ENCODE data around the gene GPBP1L1.
A peak's percentile ranks its signal among the peaks of the same experiment; 100 is the strongest.
"Not testable (repeated sequence)": the region's sequence is repeated elsewhere in the genome, so short reads cannot be mapped to it uniquely, and the experiment has no call there.

GPBP1L1 gene

DNA sequence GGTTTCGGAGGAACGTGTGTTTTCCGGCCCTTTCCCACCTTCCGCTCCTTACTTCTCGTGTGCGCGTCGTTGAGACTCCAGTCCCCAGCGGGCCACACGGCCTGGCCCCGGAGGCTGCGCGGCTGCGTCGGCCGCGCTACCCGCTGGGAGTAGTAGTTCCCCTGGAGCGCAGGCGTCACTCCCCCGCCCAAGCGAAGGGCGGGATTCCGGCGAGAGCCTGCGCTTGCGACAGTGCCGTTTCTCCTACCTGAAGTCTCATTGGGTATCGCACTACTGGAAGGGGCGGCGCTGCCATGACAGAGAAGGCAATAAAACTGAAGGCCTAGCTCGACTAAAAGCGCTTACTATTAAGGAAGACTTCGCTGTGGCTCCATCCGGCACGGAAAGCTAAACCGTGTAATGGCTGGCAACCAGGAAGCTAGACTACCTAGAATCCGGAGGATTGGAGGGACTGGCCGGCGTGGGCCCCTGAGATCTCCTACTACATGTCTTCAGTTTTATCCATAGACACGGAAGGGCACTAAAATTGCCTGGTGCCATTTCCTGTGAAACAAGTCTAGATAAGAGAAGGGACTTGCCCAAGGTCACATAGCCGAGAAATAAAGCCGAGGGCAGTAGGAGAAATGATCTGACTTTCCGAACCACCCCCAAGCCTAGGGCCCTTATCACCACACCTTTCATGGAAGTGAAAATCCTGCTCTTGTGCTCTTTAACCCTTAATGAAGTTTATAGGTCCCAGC is 851 bp upstream of the GPBP1L1 start:
- no peaks in the 10 kb centered on the region for H3K9me3 Mint-ChIP-seq
- ATAC-seq (peak; percentile 92), DNase-seq (peak; percentile 97 to 98)
- no peaks in the 10 kb centered on the region for H3K27me3 Mint-ChIP-seq
- H3K27ac Mint-ChIP-seq, result peak overlapping the region; percentile 99 to 100
- peaks cover 53% of the 10 kb centered on the region for H3K4me1 Mint-ChIP-seq
- peak overlapping the region; percentile 97 to 99 for H3K4me3 Mint-ChIP-seq

DNA sequence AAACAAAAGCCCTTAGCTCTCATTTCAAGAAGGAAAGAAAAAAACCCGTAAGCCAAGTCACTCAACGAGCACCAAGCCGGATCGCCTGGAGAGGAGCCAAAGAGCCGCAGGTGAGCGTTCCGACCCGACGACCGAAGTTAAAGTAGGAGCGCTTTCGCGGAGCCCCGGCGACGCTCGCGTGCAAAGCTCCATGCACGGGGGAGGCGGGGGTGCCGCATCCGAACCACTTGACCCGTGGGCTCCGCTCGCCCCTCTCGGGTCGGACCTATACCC is 382 bp downstream of the GPBP1L1 start:
- DNase-seq, result peak in 1 of 2 donors; percentile 57
- no peaks in the 10 kb centered on the region for H3K9me3 Mint-ChIP-seq
- peaks cover 50% of the 10 kb centered on the region for H3K4me1 Mint-ChIP-seq
- H3K27me3 Mint-ChIP-seq, result no peaks in the 10 kb centered on the region
- H3K4me3 Mint-ChIP-seq, result peak overlapping the region; percentile 97 to 99
- H3K27ac Mint-ChIP-seq, result peak overlapping the region; percentile 99 to 100
- ATAC-seq, result no peak

DNA sequence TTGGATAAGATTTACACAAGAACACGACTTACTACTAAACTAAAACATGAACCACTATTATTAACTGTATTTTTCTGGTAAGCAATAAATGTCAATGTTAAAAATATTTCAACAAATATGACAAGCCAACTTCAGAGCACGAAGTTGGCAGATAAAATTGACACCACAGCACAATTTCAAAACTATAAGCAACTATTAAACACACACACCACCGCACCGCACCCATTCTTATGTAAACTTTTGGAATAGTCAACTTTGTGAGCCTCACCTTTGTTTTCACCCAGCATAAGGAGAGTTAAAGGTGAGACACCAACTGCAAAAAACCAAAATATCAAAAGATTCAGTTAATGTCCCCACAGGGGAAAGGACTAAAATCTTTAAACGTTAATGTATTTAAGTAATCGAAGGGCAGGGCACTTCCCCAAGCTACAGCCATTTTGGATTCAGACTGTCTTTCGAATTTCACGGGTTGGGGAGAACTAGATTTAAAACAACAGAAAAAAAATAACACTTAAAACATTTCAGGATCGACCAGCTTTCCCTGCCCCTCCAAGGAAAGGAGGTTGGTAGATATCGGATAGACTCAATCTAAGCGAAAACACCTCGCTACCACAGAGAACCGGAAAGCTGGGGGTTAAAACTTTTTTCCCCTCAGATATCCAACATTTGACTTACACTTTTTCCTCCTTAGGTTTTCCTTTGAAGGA is 872 bp downstream of the GPBP1L1 start:
- ATAC-seq, result no peak
- Mint-ChIP-seq H3K4me3 (peak overlapping the region; percentile 97 to 99), H3K27ac (peak overlapping the region; percentile 99 to 100), H3K27me3 (no peaks in the 10 kb centered on the region), H3K4me1 (peaks cover 52% of the 10 kb centered on the region), H3K9me3 (no peaks in the 10 kb centered on the region)
- DNase-seq, result no peak

GRCh38 chr1:45684402-45684801 is 1.9 kb downstream of the GPBP1L1 start:
- peak overlapping the region; percentile 97 to 99 for H3K4me3 Mint-ChIP-seq
- H3K27me3 Mint-ChIP-seq, result no peaks in the 10 kb centered on the region
- H3K27ac Mint-ChIP-seq, result no peak overlapping the region
- no peak for DNase-seq
- no peak for ATAC-seq
- H3K9me3 Mint-ChIP-seq, result no peaks in the 10 kb centered on the region
- H3K4me1 Mint-ChIP-seq, result peaks cover 46% of the 10 kb centered on the region

DNA sequence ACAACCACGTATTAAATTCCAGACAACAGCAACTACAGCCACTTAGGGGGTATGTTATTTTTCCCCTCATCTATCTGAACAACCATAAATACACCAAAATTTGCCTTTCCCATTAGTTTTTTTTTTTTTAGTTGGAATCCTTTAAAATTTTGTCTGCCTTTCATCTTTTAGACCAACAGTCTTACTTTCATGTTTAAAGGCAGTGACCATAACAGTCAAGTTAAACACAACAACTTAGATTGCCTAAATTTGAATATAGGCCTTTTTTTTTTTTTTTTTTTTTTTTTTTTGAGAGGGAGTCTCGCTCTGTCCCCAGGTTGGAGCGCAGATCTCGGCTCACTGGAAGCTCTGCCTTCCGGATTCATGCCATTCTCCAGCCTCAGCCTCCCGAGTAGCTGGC is 3.4 kb downstream of the GPBP1L1 start:
- peaks cover 50% of the 10 kb centered on the region for H3K4me1 Mint-ChIP-seq
- no peaks in the 10 kb centered on the region for H3K27me3 Mint-ChIP-seq
- DNase-seq (no peak), ATAC-seq (no peak)
- no peak overlapping the region for H3K27ac Mint-ChIP-seq
- H3K4me3 Mint-ChIP-seq, result no peak overlapping the region
- no peaks in the 10 kb centered on the region for H3K9me3 Mint-ChIP-seq

- H3K27me3 Mint-ChIP-seq, result no peaks in the 10 kb centered on the region
- peak overlapping the region in 1 of 2 donors; percentile 74 for H3K27ac Mint-ChIP-seq
- H3K9me3 Mint-ChIP-seq, result no peaks in the 10 kb centered on the region
- H3K4me1 Mint-ChIP-seq, result peaks cover 60% of the 10 kb centered on the region
- no peak overlapping the region for H3K4me3 Mint-ChIP-seq
- DNase-seq, result no peak
- ATAC-seq, result no peak
These were observed 7.2 kb downstream of the GPBP1L1 start for GRCh38 chr1:45679123-45679522.

DNA sequence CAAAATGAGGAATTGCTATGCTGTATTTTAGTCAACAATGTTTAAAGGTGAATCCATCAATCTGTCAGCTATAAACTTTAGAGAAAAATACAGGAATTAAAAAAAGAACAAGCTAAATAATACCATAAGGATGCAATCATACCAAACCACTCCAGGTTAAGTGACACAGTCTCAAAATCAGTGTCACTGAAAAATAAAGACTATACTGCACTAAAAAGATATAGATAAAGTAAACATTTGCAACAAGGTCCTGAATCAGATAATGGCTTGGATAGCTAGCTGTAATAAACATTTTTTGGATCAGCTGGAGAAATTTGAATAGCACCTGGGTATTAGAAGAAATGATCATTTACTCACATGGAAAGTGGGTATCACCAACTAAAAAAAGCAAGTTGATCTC is 7.8 kb downstream of the GPBP1L1 start:
- ATAC-seq (no peak), DNase-seq (no peak)
- Mint-ChIP-seq H3K4me1 (peaks cover 60% of the 10 kb centered on the region), H3K27me3 (no peaks in the 10 kb centered on the region), H3K4me3 (no peak overlapping the region), H3K9me3 (no peaks in the 10 kb centered on the region), H3K27ac (no peak overlapping the region)

DNA sequence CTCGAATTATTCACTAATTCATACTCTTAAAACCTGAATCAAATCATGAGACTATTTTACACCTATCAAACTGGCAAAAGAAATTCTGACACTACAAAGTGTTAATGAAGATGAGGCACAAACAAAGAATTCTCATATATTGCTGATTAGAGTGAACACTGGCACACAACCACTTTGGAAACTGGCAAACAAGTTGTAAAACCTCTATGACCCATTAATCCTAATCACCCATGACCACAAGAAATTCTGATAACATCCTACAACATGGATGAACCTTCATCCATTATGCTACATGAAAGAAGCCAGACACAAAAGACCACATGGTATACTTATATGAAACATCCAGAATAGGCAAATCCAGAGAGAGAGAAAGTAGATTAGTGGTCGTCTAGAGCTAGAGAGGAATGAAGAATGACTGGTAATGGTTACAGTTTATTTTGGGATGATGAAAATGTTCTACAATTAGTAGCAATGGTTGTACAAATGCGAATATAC is 8.5 kb downstream of the GPBP1L1 start:
- Mint-ChIP-seq H3K4me1 (peaks cover 67% of the 10 kb centered on the region), H3K27ac (peak overlapping the region in 1 of 2 donors; percentile 2), H3K4me3 (no peak overlapping the region), H3K27me3 (no peaks in the 10 kb centered on the region), H3K9me3 (no peaks in the 10 kb centered on the region)
- ATAC-seq, result no peak
- no peak for DNase-seq

- not testable (repeated sequence) for ATAC-seq, DNase-seq, H3K9me3 Mint-ChIP-seq, H3K27me3 Mint-ChIP-seq, H3K4me3 Mint-ChIP-seq
- H3K4me1 Mint-ChIP-seq, result peaks cover 66% of the 10 kb centered on the region
- peak overlapping the region in 1 of 2 donors; percentile 46 for H3K27ac Mint-ChIP-seq
These were observed 9.8 kb downstream of the GPBP1L1 start for GRCh38 chr1:45676553-45676952.

- H3K4me3 Mint-ChIP-seq, result no peak overlapping the region
- ATAC-seq (no peak), DNase-seq (no peak)
- no peaks in the 10 kb centered on the region for H3K27me3 Mint-ChIP-seq
- H3K27ac Mint-ChIP-seq, result no peak overlapping the region
- H3K9me3 Mint-ChIP-seq, result no peaks in the 10 kb centered on the region
- H3K4me1 Mint-ChIP-seq, result peaks cover 65% of the 10 kb centered on the region
These were observed 11.9 kb downstream of the GPBP1L1 start for GRCh38 chr1:45674478-45674877.

DNA sequence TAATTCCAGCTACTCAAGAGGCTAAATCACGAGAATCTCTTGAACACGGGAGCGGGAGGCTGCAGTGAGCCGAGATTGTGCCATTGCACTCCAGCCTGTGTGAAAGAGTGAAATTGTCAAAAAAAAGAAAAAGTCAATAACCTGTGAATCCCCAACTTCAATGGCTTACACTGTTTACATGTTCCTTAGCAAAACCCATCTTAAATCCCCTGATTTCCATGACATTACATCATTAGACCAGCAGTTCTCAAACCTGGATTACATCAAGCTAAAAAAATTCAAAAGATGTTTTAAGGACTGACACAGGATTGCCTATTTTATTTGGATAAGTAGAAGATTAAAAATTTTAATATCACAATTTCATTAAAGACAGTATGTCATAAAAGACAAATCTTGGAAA is 12.4 kb downstream of the GPBP1L1 start:
- no peaks in the 10 kb centered on the region for H3K27me3 Mint-ChIP-seq
- no peak for ATAC-seq
- no peak overlapping the region for H3K27ac Mint-ChIP-seq
- H3K4me1 Mint-ChIP-seq, result peaks cover 59% of the 10 kb centered on the region
- no peak overlapping the region for H3K4me3 Mint-ChIP-seq
- DNase-seq, result no peak
- H3K9me3 Mint-ChIP-seq, result no peaks in the 10 kb centered on the region

- H3K27me3 Mint-ChIP-seq, result no peaks in the 10 kb centered on the region
- no peak overlapping the region for H3K4me3 Mint-ChIP-seq
- H3K4me1 Mint-ChIP-seq, result peaks cover 42% of the 10 kb centered on the region
- H3K9me3 Mint-ChIP-seq, result no peaks in the 10 kb centered on the region
- DNase-seq (no peak), ATAC-seq (no peak)
- no peak overlapping the region for H3K27ac Mint-ChIP-seq
These were observed 16.3 kb downstream of the GPBP1L1 start for GRCh38 chr1:45669859-45670655.

DNA sequence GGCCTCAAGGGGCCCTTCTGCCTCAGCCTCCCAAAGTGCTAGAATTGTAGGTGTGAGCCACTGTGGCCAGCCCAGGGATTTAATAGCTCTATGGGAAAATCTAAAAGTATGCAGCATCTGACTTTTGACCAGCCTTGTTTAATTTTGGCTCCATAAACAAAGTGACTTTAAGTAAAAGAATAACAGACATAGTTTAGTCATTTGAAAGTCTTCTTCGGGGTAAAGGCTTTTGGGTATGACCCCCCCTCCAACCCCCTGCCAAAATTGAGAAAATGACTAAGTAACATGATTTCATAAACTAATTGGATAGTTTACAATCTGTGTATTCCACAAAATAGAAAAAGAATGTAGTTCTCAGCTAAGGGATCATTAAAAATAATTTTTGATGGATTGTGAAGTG is 17.0 kb downstream of the GPBP1L1 start:
- no peak overlapping the region for H3K27ac Mint-ChIP-seq
- ATAC-seq (no peak), DNase-seq (no peak)
- H3K4me3 Mint-ChIP-seq, result no peak overlapping the region
- H3K27me3 Mint-ChIP-seq, result no peaks in the 10 kb centered on the region
- H3K9me3 Mint-ChIP-seq, result no peaks in the 10 kb centered on the region
- H3K4me1 Mint-ChIP-seq, result peaks cover 42% of the 10 kb centered on the region

- no peak overlapping the region for H3K4me3 Mint-ChIP-seq
- no peaks in the 10 kb centered on the region for H3K9me3 Mint-ChIP-seq
- peaks cover 38% of the 10 kb centered on the region for H3K4me1 Mint-ChIP-seq
- no peak for ATAC-seq
- H3K27ac Mint-ChIP-seq, result no peak overlapping the region
- no peaks in the 10 kb centered on the region for H3K27me3 Mint-ChIP-seq
- DNase-seq, result no peak
These were observed 17.8 kb downstream of the GPBP1L1 start for GRCh38 chr1:45668526-45668925.

- Mint-ChIP-seq H3K9me3 (no peaks in the 10 kb centered on the region), H3K4me1 (peaks cover 28% of the 10 kb centered on the region), H3K4me3 (no peak overlapping the region), H3K27ac (no peak overlapping the region), H3K27me3 (no peaks in the 10 kb centered on the region)
- DNase-seq (no peak), ATAC-seq (no peak)
These were observed 18.8 kb downstream of the GPBP1L1 start for GRCh38 chr1:45667321-45668111.
